Endothelial cell of umbilical vein (primary cell): ENCODE results near the gene LPAR1. TPM values are rescaled to one million over a fixed set of nuclear protein-coding genes. Genes with fewer than 3 reads are reported as not detected.

ENCODE experiments used
- BruUV-seq: library from RNA; stranded (reverse); fragments of 400-500 nt; replicated peaks from 2 replicates; lab custom pipeline; 2021; lab: Mats Ljungman, UMichigan
- CTCF ChIA-PET: fragments of 300-600, 350-600 bp; sonication (Branson Sonifier 250); formaldehyde crosslinking; loops from one replicate; lab custom pipeline; 2021; ENCODE audit warnings: antibody characterized with exemption, inconsistent platforms; lab: Charles Lee
- POLR2A ChIA-PET: fragments of 300-600, 350-600 bp; sonication (Branson Sonifier 250); formaldehyde crosslinking; loops from one replicate; lab custom pipeline; 2021; ENCODE audit warnings: antibody characterized with exemption, inconsistent platforms; lab: Charles Lee
- DNase-seq: peaks from one replicate; pipeline ENCODE4 v3.0.0-alpha.2; 2011; ENCODE audit warnings: low read depth, low spot score
- FAIRE-seq: peaks from 2 replicates; lab custom pipeline; 2011; peaks lifted over from hg19 to GRCh38; lab: Jason Lieb, UNC
- H2AFZ ChIP-seq: 2 replicates; pipeline ENCODE4 v1.6.0; 2012; ENCODE audit warnings: low read depth, low read length, control low read depth, inconsistent platforms
- H3K27ac ChIP-seq: 2 replicates; pipeline ENCODE4 v1.5.1; 2011; ENCODE audit warnings: low read depth, mild to moderate bottlenecking, control low read depth, low read length, moderate library complexity; ENCODE audit not compliant: insufficient read depth
- H3K27me3 ChIP-seq, 2 experiments: 2 replicates each; pipeline versions ENCODE4 v1.6.0 to v1.6.1; 2011; ENCODE audit warnings: low read length in 2 of 2, mixed read lengths in 1 of 2; ENCODE audit not compliant: control insufficient read depth in 2 of 2, insufficient read depth in 2 of 2
- H3K36me3 ChIP-seq, 2 experiments: 2 replicates in 1 of 2; 3 replicates in 1 of 2; pipeline ENCODE4 v1.5.1; 2011; ENCODE audit warnings: low read length in 2 of 2, mild to moderate bottlenecking in 1 of 2, moderate library complexity in 1 of 2; ENCODE audit not compliant: control insufficient read depth in 2 of 2, insufficient read depth in 2 of 2; ENCODE audit errors: extremely low read depth in 1 of 2
- H3K4me1 ChIP-seq: 3 replicates; pipeline ENCODE4 v1.5.1; 2011; ENCODE audit warnings: mild to moderate bottlenecking, low read length; ENCODE audit not compliant: control insufficient read depth, insufficient read depth; ENCODE audit errors: extremely low read depth
- H3K4me2 ChIP-seq: 2 replicates; pipeline ENCODE4 v1.6.1; 2011; ENCODE audit warnings: low read length, control low read depth, mixed read lengths; ENCODE audit not compliant: insufficient read depth
- H3K4me3 ChIP-seq, 3 experiments: fragments of 200-600 bp in 1 of 3; sonication (generic), shearing (Covaris generic) in 1 of 3; replicated peaks in 1 of 3; 2 replicates each; pipeline ENCODE4 v1.5.1; 2011 to 2016; ENCODE audit warnings: control low read depth in 3 of 3, low read length in 3 of 3, mild to moderate bottlenecking in 2 of 3, inconsistent platforms in 1 of 3, low read depth in 1 of 3, moderate library complexity in 1 of 3; ENCODE audit not compliant: insufficient read depth in 1 of 3
- H3K79me2 ChIP-seq: 2 replicates; pipeline ENCODE4 v1.6.0; 2012; ENCODE audit warnings: low read length, inconsistent platforms; ENCODE audit not compliant: control insufficient read depth, insufficient read depth
- H3K9ac ChIP-seq: replicated peaks from 2 replicates; pipeline ENCODE3; 2011; ENCODE audit warnings: low read length, control low read depth; ENCODE audit not compliant: insufficient read depth; ENCODE audit errors: extremely low read depth
- H3K9me1 ChIP-seq: replicated peaks from 3 replicates; pipeline ENCODE4 v1.6.0; 2011; ENCODE audit warnings: mild to moderate bottlenecking, low read length; ENCODE audit not compliant: control insufficient read depth, insufficient read depth; ENCODE audit errors: extremely low read depth
- H3K9me3 ChIP-seq: replicated peaks from 2 replicates; pipeline ENCODE4 v1.5.1; 2012; ENCODE audit warnings: low read length, inconsistent platforms; ENCODE audit not compliant: control insufficient read depth, insufficient read depth
- H4K20me1 ChIP-seq: replicated peaks from 2 replicates; pipeline ENCODE3; 2011; ENCODE audit warnings: mild to moderate bottlenecking, low read length; ENCODE audit not compliant: control insufficient read depth, insufficient read depth; ENCODE audit errors: extremely low read depth
- EZH2 ChIP-seq: IDR thresholded peaks from 2 replicates; pipeline ENCODE4 v1.6.1; 2012; ENCODE audit warnings: borderline replicate concordance, low read depth, mild to moderate bottlenecking, moderate library complexity, low read length, inconsistent platforms; ENCODE audit not compliant: severe bottlenecking
- FOS ChIP-seq: IDR thresholded peaks from 2 replicates; pipeline ENCODE4 v1.6.1; 2011; ENCODE audit warnings: mild to moderate bottlenecking, low read length, moderate library complexity, borderline replicate concordance; ENCODE audit not compliant: insufficient read depth
- GATA2 ChIP-seq: IDR thresholded peaks from 2 replicates; pipeline ENCODE4 v1.7.0; 2011; ENCODE audit warnings: low read depth, mild to moderate bottlenecking, moderate library complexity, mixed read lengths, low read length; ENCODE audit not compliant: insufficient read length, insufficient read depth
- JUN ChIP-seq: IDR thresholded peaks from 2 replicates; pipeline ENCODE4 v1.6.1; 2011; ENCODE audit warnings: borderline replicate concordance, low read depth; ENCODE audit not compliant: insufficient read length, insufficient read depth
- MYC ChIP-seq: IDR thresholded peaks from one replicate; pipeline ENCODE4 v1.6.1; 2011; ENCODE audit warnings: mild to moderate bottlenecking, low read depth, low read length
- POLR2A ChIP-seq: IDR thresholded peaks from 2 replicates; pipeline ENCODE4 v1.6.1; 2012; ENCODE audit warnings: low read depth, mild to moderate bottlenecking, control low read depth, low read length
- POLR2AphosphoS5 ChIP-seq: IDR thresholded peaks from 2 replicates; pipeline ENCODE4 v1.6.1; 2012; ENCODE audit warnings: low read depth, mild to moderate bottlenecking, control low read depth, low read length, moderate library complexity; ENCODE audit not compliant: insufficient read depth
- dilution Hi-C: fragments of 300-500 bp; cut with MboI; formaldehyde crosslinking; loops from one replicate; pipeline ENCODE4 v1.15.0; 2019; ENCODE audit warnings: low sequenced_read_pairs; ENCODE audit not compliant: extremely low pct_ligation_motif_present
- intact Hi-C: fragments of 100-400 bp; cut with micrococcal nuclease; formaldehyde crosslinking; loops from one replicate; pipeline ENCODE4 v1.10.0; 2022
- polyA plus RNA-seq, 4 experiments: library from polyadenylated mRNA; depleted of rRNA in 3 of 4; stranded (reverse) in 3 of 4; unstranded in 1 of 4; fragments of >200 nt; gene quantifications; 2 replicates each; pipeline versions ENCODE4 v1.2.1 to v1.2.3, GENCODE V29; 2011 to 2012; ENCODE audit warnings: missing spikeins in 1 of 4
- total RNA-seq: library from RNA; stranded (reverse); gene quantifications from 2 replicates; pipeline ENCODE4 v1.2.3, GENCODE V29; 2021
- TF ChIP-seq, protein P1 (sequence below), 2 donors: IDR thresholded peaks; 1 replicate in 1 of 2; 2 replicates in 1 of 2; pipeline ENCODE4 v1.5.1; 2011; ENCODE audit warnings: low read length in 2 of 2, mild to moderate bottlenecking in 2 of 2, moderate library complexity in 2 of 2, control low read depth in 1 of 2, inconsistent platforms in 1 of 2, low read depth in 1 of 2; ENCODE audit not compliant: insufficient read depth in 1 of 2; ENCODE audit errors: extremely low read depth in 1 of 2
- TF ChIP-seq, protein P2 (sequence below): IDR thresholded peaks from 2 replicates; pipeline ENCODE4 v1.6.1; 2011; ENCODE audit not compliant: insufficient read depth, insufficient read length

The LPAR1 gene
- total and polyA plus RNA-seq, 2 donors (not counting 3 experiments of a cell fraction or from before 2014, with no cell fraction given), result 0.88 to 3.0 TPM

DNA sequence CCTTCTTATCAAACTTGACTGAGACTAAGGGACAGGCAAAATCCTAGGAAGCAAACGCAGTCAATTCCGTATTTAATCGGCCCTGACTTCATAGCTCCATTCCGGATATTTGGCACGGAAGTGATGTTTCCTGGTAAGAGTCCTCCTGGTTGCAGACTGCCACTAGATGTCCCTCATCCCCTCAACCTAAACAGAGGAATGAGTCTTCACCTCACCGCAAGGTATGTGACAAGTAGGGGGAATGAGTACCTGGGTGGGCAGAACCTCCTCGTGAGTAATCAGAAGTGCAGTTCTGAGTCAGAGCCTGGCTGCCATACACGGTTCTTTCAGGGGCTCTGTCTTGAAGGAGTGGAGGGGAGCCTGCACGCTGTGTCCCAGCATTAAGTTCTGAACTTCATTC, 196.1 kb downstream of the LPAR1 start:
- Histone ChIP-seq H2AFZ (no peak overlapping the region), H3K79me2 (no peaks in the 10 kb centered on the region), H4K20me1 (no peaks in the 10 kb centered on the region), H3K27ac (no peak overlapping the region), H3K9ac (no peak overlapping the region), H3K9me1 (no peaks in the 10 kb centered on the region), H3K9me3 (no peaks in the 10 kb centered on the region), H3K4me2 (no peak overlapping the region), H3K4me1 (no peaks in the 10 kb centered on the region), H3K27me3 (no peaks in the 10 kb centered on the region), H3K36me3 (no peaks in the 10 kb centered on the region), H3K4me3 (no peak overlapping the region)
- CTCF ChIA-PET, result interaction anchor here (1.8 kb wide), 1 partner anchor 204 kb away, joined by 5 read pairs; no protein-coding TSS in a partner anchor
- dilution Hi-C loops, result no loop called here
- POLR2A ChIA-PET, result no interaction called here
- no TSS peak for BruUV-seq
- DNase-seq, result no peak
- FAIRE-seq, result no peak
- intact Hi-C loops, result no loop called here
- TF ChIP-seq POLR2AphosphoS5, result no peak
- TF ChIP-seq, protein P1, sequence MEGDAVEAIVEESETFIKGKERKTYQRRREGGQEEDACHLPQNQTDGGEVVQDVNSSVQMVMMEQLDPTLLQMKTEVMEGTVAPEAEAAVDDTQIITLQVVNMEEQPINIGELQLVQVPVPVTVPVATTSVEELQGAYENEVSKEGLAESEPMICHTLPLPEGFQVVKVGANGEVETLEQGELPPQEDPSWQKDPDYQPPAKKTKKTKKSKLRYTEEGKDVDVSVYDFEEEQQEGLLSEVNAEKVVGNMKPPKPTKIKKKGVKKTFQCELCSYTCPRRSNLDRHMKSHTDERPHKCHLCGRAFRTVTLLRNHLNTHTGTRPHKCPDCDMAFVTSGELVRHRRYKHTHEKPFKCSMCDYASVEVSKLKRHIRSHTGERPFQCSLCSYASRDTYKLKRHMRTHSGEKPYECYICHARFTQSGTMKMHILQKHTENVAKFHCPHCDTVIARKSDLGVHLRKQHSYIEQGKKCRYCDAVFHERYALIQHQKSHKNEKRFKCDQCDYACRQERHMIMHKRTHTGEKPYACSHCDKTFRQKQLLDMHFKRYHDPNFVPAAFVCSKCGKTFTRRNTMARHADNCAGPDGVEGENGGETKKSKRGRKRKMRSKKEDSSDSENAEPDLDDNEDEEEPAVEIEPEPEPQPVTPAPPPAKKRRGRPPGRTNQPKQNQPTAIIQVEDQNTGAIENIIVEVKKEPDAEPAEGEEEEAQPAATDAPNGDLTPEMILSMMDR (IDR thresholded peaks at IDR 0.05; ENCODE audit: extremely low read depth in 1 of 2, insufficient read depth in 1 of 2, low read depth in 1 of 2, low read length in 2 of 2), result no peak
- TF ChIP-seq POLR2A, result no peak
- TF ChIP-seq MYC, result no peak
- TF ChIP-seq JUN, result no peak
- TF ChIP-seq GATA2, result no peak
- no peak for TF ChIP-seq EZH2
- no peak for TF ChIP-seq FOS
- TF ChIP-seq, protein P2, sequence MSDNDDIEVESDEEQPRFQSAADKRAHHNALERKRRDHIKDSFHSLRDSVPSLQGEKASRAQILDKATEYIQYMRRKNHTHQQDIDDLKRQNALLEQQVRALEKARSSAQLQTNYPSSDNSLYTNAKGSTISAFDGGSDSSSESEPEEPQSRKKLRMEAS, result no peak
